NCI-H187 treated with DMSO at 0.1 percent for 48 hours (cell line): ENCODE data around the gene ZNF227.
"Not testable (repeated sequence)": the region's sequence is repeated elsewhere in the genome, so short reads cannot be mapped to it uniquely, and the experiment has no call there.

Experiments
- DNase-seq: peaks from one replicate; lab custom pipeline; 2025; lab: John Stamatoyannopoulos, UW

Gene ZNF227

DNA sequence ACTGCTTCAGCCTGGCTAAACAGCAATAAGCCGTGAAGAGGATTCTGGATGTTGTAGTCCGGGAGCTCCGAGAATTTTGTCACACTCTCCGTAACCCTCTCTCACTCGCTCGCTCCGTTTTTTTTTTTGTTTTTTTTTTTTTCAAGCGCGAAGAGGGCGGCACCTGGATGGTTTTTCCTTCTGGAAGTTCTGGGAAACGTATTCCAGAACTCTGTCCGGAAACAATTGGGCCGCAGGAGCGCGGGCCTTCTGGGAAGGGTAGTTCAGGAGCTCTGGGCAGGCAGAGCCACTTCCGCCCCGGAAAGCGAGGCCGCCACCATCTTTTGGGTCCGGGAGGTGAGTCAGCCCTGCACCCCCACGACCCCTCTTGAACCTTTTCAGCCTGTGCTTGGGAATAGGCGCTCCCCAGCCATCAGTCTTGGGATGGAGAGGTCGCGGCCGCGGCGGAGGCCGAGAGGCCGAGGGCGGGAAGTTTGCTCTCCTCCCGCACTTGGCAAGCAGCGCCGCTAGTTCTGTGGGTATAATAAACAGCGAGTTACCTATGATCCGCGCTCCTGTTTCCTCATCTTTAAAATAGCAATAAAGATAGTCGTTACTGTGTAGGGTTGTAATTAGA lies at the start of gene ZNF227:
Gene ZNF227 (plus strand): TSS at position 283 of the 616 bp plus-strand sequence. CDS start 5,261 bp downstream, outside the sequence.
- DNase-seq: peak; percentile 75

DNA sequence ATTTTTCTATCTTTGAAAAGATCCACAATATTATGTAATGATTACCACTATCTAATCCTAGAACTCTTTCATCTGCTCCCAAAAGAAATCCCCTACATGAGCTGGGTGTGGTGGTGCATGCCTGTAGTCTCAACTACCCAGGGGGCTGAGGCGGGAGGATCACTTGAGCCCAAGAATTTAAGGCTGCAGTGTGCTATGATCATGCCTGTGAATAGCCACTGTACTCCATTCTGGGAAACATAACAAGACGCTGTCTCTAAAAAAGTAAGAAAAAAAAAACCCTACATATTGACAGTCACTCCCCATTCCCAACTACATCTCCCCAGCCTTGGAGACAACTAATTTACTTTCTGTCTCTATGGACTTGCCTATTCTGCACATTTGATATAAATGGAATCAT lies 48.5 kb upstream of the ZNF227 start:
- DNase-seq: no peak

DNA sequence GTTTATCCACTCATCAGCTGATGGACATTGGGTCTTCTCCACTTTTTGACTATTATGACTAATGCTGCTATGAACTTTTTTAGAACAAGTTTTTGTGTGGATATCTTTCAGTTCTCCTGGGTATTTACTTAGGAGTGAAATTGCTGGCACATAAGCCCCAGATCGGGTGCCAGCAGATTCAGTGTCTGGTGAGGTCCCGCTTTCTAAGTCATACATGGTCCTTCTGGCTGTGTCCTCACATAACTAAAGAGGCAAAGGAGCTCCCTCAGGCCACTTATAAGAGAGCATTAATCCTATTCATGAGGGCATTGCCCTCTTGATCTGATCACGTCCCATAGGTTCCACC lies 48.0 kb upstream of the ZNF227 start:
- no peak for DNase-seq

DNA sequence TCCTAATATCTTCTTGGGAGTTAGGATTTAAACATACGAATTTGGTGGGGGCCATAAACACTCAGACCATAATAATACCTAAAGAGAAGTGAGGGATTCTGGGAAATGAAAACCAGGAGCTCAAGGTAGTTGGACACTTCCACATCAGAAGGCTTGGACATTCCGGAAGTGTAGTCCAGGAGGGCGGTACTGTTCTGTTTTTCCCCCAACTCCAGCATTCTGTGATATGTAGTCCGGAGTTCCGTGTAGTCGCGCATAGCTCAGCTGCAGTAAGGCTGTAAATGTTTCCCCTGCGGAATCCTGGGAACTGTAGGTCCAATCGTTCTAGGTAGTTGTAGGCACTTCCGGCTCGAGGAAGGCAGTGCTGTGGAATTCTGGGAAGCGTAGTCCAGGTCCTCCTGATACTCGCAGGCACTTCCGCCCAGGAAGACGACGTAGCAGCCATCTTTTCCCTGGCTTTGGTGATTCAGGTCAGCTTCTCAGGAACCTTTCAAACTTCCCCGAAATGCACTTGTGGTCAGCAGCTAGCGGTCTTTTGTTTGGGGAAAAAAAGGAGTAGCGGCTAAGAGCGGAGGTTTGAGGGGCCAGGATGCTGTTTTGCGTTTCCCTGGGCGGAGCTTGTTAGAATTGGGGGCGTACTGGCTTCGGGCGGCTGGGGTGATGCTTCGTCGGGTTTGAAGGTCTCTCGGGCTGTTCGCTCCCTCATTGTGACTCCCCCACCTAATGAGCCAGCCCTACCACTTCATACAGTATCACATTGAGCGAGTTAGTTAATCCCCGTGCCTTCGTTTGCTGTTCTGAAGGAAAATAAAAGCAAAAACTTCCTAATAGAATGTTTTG lies 47.4 kb upstream of the ZNF227 start, which contains the start of gene ZNF226:
Gene ZNF226 (plus strand): TSS at position 428 of the 840 bp plus-strand sequence. CDS start 4,981 bp downstream, outside the sequence.
- peak; percentile 98 for DNase-seq

DNA sequence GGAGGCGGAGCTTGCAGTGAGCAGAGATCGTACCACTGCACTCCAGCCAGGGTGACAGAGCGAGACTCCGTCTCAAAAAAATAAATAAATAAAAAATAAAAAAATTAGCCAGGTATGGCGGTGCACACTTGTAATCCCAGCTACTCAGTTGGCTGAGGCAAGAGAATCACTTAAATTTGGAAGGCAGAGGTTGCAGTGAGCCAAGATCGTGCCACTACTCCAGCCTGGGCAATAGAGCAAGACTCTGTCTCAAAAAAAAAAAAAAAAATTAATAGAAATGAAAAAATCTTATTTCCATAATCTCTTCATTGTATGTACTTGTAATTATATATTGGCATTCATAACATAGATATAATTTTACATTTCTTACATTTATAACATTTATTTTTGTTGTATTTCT lies 41.7 kb upstream of the ZNF227 start:
- DNase-seq: not testable (repeated sequence)

DNA sequence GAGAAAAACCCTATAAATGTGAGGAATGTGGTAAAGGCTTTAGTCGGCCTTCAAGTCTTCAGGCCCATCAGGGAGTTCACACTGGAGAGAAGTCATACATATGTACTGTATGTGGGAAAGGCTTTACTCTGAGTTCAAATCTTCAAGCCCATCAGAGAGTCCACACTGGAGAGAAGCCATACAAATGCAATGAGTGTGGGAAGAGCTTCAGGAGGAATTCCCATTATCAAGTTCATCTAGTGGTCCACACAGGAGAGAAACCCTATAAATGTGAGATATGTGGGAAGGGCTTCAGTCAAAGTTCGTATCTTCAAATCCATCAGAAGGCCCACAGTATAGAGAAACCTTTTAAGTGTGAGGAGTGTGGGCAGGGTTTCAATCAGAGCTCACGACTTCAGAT lies 35.7 kb upstream of the ZNF227 start:
- DNase-seq: no peak

DNA sequence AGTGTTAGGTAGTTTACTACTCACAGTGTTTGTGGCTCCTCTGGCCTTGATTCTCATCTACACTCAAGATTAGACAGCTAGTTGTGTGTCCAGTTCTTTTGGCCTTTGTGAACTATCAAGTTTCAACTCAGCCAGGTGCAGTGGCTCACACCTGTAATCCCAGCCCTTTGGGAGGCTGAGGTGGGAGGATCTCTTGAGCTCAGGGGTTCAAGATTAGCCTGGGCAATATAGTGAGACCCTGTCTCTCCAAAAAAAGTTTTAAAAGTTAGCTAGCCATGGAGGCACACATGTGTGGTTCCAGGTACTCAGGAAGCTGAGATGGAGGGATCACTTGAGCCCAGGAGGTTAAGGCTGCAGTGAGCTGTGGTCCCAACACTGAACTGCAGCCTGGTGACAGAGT lies 31.4 kb upstream of the ZNF227 start:
- DNase-seq: no peak

DNA sequence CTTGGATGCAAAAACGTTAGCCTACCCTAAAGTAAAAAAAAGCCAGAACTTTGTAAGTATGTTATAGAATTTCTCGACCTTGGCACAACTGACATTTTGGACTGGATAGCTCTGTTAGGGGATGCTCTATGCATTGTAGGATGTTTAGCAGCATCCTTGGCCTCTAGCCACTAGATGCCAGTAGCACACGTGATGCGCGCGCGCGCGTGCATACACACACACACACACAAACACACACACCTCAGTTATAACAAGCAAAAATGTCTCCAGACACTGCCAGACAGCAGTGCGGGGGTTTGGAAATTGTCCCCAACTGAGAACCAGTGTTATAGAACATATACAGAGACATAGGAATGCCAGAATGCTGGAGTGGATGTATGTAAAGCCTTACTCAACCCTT lies 30.2 kb upstream of the ZNF227 start:
- no peak for DNase-seq

DNA sequence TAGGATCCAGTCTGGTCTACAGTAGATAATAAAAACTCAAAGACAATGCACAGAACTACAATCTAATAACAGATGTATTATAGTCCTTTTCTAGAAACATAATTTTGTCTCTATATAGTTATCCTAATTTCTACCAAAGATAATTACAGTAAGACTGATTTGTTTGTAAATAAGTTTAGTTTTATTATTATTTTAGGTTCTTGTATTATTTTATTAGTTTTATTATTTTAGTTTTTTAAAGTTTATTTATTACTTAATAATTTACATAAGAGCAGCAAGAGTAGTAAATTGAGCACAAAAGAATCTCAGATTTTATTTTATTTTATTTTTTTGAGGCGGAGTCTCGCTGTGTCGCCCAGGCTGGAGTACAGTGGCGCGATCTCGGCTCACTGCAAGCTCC lies 22.3 kb upstream of the ZNF227 start:
- no peak for DNase-seq

DNA sequence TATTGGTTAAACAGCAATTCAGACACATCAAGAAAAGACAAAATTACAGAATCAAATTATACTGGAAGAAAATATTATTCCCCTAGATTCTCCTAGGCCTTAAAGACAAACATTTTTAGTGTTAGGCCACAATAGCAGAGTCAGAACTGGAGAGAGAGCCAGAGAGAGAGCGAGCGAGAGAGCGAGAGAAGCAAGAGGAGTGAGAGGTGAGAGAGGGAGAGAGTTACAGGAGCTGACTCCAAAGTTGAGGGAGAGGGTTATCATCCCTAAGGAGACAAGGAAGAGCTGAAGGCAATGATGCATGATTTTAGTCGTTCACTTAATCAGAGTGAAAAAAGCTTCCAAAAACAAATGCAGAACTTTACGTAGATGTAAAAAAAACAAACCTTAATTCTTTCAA lies 20.2 kb upstream of the ZNF227 start:
- no peak for DNase-seq

DNA sequence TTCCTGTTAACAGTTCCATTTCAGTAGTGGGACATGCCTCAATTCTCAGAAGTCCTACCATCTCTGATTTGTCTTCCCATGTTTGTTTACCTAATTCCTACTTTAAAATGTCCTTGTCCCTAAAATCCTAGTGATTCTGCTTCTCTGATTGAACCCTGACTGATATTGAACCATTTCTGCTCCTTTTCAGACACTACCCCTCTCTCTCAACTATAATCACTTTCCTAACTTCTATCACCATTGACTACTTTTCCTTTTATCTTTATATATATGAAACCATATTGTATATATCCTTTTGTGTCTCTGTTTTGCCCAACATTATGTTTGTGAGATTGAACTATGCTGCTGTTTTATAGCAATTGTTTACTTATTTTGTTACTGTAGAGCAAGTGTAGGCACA lies 15.6 kb upstream of the ZNF227 start:
- DNase-seq: no peak

DNA sequence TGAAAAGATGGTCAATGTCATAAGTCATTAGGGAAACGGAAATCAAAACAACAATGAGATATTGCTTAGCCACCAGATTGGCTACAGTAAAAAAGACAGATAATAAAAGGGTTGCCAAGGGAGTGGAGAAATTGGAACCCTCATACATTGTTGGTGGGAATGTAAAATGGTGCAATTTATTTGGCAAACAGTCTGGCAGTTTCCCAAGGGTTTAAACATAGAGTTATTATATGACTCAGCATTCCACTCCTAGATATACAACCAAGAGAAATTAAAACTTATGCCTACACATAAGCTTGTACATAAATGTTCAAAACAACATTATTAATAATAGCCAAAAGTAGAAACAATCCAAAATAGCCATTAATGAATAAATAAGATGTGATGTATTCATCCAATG lies 9.9 kb upstream of the ZNF227 start:
- no peak for DNase-seq

DNA sequence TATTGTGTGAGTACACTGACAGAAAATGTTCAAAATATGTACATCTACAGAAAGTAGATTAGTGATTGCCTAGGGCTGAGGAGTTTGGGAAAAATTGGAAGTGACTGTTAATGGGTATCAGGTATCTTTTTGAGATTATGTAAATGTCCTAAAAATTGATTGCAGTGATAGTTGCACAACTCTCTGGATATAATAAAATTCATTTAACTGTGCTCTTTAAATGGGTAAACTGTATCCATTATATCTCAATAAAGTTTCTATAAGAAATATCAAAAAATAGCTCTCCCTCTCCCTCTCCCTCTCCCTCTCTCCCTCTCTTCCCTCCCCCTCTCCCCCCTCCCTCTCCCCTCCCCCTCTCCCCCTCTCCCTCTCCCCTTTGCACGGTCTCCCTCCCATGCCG lies 9.4 kb upstream of the ZNF227 start:
- no peak for DNase-seq

DNA sequence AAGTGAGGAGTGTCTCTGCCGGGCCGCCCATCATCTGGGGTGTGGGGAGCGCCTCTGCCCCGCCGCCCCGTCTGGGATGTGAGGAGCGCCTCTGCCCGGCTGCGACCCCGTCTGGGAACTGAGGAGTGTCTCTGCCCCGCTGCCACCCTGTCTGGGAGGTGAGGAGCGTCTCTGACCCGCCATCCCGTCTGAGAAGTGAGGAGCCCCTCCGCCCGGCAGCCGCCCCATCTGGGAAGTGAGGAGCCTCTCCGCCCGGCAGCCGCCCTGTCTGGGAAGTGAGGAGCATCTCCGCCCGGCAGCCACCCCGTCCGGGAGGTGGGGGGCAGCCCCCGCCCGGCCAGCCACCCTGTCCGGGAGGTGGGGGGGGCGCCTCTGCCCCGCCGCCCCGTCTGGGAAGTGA lies 8.5 kb upstream of the ZNF227 start:
- DNase-seq: not testable (repeated sequence)

DNA sequence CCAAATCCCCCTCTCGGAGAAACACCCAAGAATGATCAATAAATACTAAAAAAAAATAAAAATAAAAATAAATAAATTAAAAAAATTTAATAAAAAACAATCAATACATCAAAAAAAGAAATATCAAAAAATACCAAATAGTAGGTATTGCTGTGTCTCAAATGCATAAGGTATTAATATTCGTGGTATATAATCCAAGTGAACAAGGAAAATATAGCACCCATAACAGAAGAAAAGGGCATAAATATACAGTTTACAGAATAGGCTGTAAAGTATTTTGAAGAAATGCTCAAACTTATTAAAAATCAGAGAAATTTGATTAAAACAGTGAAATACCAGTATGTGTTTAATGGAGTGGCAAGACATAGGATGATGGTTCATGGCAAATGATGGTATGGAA lies 7.6 kb upstream of the ZNF227 start:
- no peak for DNase-seq

DNA sequence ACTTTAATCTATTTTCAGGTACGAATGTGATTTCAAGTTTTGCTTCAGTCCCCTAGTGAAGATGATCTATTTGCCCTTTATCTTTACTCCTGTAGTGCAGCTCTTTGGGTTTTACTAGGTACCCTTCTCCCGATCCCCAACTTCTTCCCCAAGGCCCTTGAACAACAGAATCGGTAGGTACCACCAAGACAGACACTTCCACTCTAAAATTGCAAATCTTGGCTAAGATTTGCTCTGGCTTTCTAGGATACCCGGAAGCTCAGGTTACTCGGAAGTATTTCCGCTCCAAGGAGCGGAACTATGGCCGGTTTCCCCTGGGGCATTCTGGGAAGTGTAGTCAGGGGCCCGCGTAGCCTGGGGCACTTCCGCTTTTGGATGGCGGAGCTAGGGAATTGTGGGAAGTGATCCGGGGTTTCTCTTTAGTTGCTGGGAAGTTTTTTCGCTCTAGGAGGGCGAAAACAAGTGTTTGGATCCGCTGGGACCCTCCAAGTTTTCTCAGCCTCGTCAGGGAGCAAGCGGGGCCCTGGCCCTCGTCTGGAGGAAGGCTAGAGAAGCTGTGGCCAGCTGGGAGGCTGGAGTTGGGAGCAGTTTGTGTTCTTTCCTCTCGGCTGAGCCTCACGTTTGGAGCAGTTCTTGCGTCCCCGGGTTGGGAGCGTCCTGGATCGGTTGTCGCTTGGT lies 5.1 kb upstream of the ZNF227 start:
- peak; percentile 84 for DNase-seq

DNA sequence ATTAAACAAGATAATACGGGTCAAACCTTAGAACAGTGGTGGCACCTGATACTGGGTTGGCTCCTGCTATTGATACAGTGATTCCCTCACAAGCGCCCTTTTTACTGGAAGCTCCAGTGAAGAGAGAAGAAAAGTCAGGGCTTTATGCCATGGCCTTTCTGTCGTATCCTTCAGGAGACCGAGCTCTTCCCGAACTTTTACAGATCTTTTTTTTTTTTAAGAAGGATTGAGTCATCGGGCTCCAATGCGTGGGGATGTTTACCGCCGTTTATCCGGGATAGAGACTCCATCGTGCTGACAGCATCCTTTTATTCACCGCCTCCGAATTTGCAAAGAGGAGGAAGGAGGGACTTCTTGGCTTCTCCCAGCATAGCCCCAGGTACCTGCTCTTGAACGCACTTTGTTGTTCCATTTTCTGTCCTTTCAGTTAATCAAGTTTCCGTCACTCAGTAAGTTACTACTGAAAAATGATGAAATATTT lies 574 bp downstream of the ZNF227 start:
- DNase-seq: no peak

DNA sequence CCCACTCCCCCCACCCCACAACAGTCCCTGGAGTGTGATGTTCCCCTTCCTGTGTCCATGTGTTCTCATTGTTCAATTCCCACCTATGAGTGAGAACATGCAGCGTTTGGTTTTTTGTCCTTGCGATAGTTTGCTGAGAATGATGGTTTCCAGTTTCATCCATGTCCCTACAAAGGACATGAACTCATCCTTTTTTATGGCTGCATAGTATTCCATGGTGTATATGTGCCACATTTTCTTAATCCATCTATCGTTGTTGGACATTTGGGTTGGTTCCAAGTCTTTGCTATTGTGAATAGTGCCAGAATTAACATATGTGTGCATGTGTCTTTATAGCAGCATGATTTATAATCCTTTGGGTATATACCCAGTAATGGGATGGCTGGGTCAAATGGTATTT lies 7.6 kb downstream of the ZNF227 start:
- DNase-seq: not testable (repeated sequence)

DNA sequence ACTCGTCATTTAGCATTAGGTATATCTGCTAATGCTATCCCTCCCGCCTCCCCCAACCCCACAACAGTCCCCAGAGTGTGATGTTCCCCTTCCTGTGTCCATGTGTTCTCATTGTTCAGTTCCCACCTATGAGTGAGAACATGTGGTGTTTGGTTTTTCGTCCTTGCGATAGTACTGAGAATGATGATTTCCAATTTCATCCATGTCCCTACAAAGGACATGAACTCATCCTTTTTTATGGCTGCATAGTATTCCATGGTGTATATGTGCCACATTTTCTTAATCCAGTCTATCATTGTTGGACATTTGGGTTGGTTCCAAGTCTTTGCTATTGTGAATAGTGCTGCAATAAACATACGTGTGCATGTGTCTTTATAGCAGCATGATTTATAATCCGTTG lies 8.4 kb downstream of the ZNF227 start:
- DNase-seq: not testable (repeated sequence)

DNA sequence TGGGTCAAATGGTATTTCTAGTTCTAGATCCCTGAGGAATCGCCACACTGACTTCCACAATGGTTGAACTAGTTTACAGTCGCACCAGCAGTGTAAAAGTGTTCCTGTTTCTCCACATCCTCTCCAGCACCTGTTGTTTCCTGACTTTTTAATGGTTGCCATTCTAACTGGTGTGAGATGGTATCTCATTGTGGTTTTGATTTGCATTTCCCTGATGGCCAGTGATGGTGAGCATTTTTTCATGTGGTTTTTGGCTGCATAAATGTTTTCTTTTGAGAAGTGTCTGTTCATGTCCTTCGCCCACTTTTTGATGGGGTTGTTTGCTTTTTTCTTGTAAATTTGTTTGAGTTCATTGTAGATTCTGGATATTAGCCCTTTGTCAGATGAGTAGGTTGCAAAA lies 9.0 kb downstream of the ZNF227 start:
- not testable (repeated sequence) for DNase-seq

DNA sequence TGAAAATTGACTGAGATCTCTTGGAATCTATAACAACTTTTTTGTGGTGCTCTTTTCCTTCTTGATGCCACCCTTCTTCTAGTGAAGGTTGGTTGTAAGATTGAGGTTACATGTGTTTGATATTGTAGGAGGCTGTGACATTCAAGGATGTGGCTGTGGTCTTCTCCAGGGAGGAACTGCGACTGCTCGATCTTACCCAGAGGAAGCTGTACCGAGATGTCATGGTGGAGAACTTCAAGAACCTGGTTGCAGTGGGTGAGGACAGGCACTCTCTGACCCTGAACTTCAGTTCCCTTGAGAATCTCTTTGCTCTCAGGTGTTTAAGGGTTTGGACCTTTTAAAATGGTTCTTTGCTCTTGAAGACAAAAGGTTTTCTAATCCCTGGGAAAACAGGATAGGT lies 16.0 kb downstream of the ZNF227 start:
- no peak for DNase-seq

DNA sequence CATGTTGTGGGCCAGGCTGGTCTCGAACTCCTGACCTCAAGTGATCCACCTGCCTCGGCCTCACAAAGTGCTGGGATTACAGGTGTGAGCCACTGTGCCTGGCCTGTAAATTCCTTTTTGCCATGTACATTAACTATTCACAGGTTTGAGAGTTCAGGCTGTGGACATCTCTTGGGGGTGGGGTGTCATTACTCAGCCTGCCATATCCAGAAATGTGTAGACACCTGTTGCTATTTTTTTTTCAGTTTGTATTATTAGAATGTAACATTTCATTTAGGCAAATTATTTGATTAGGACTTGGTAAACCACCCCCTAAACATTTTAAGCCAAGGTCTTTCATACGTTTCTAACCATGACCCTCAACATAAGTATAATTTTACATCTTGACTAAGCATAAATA lies 20.5 kb downstream of the ZNF227 start:
- DNase-seq: no peak

DNA sequence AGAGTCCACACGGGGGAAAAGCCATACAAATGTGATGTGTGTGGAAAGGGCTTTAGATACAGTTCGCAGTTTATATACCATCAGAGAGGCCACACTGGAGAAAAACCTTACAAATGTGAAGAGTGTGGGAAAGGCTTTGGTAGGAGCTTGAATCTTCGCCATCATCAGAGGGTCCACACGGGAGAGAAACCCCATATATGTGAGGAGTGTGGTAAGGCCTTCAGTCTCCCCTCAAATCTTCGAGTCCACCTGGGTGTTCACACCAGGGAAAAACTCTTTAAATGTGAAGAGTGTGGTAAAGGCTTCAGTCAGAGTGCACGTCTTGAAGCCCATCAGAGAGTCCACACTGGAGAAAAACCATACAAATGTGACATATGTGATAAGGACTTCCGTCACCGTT lies 24.1 kb downstream of the ZNF227 start:
- no peak for DNase-seq
